Liver (tissue), 9 donors: ENCODE measurements around the gene MINAR2. TPM values are rescaled to one million over a fixed set of nuclear protein-coding genes. Genes with fewer than 3 reads are reported as not detected.

ENCODE experiments used
- DNase-seq: peaks from one replicate; pipeline ENCODE4 v3.0.0-alpha.2; 2017; ENCODE audit warnings: low spot score
- H3K27ac ChIP-seq, 2 donors: one replicate each; pipeline ENCODE4 v1.7.0; 2013; ENCODE audit warnings: inconsistent platforms in 2 of 2, low read length in 2 of 2, control low read depth in 1 of 2, low read depth in 1 of 2, mild to moderate bottlenecking in 1 of 2
- H3K27me3 ChIP-seq, 4 donors: one replicate each; pipeline versions ENCODE4 v1.6.1 to v1.7.0; 2013; ENCODE audit warnings: low read length in 3 of 4, inconsistent platforms in 1 of 4, mild to moderate bottlenecking in 1 of 4, moderate library complexity in 1 of 4; ENCODE audit not compliant: control insufficient read depth in 4 of 4, insufficient read depth in 4 of 4
- H3K36me3 ChIP-seq, 4 donors: one replicate each; pipeline versions ENCODE4 v1.6.1 to v1.7.0; 2013; ENCODE audit warnings: low read length in 3 of 4, mild to moderate bottlenecking in 3 of 4, low read depth in 1 of 4, moderate library complexity in 1 of 4; ENCODE audit not compliant: control insufficient read depth in 4 of 4, insufficient read depth in 3 of 4
- H3K4me1 ChIP-seq, 4 donors: one replicate each; pipeline versions ENCODE4 v1.6.1 to v1.7.0; 2013; ENCODE audit warnings: low read length in 3 of 4, mild to moderate bottlenecking in 3 of 4, moderate library complexity in 1 of 4; ENCODE audit not compliant: control insufficient read depth in 4 of 4, insufficient read depth in 4 of 4
- H3K4me3 ChIP-seq, 3 donors: one replicate each; pipeline versions ENCODE4 v1.6.1 to v1.7.0; 2013; ENCODE audit warnings: low read length in 3 of 3, control low read depth in 1 of 3, low read depth in 1 of 3, mild to moderate bottlenecking in 1 of 3
- H3K9ac ChIP-seq, 2 donors: one replicate each; pipeline ENCODE4 v1.7.0; 2013; ENCODE audit warnings: low read length in 2 of 2, mild to moderate bottlenecking in 2 of 2, moderate library complexity in 2 of 2, control low read depth in 1 of 2, low read depth in 1 of 2
- H3K9me3 ChIP-seq, 4 donors: one replicate each; pipeline versions ENCODE4 v1.6.1 to v1.7.0; 2013; ENCODE audit warnings: low read length in 3 of 4; ENCODE audit not compliant: control insufficient read depth in 4 of 4
- EGR1 ChIP-seq, 2 donors: IDR thresholded peaks; 2 replicates each; pipeline ENCODE4 v1.6.1; 2016 to 2018; ENCODE audit warnings: antibody characterized with exemption in 2 of 2, low read depth in 2 of 2
- FOXA1 ChIP-seq: IDR thresholded peaks from 2 replicates; pipeline ENCODE4 v1.6.1; 2016; ENCODE audit warnings: antibody characterized with exemption
- GABPA ChIP-seq, 2 donors: IDR thresholded peaks in 1 of 2; conservative IDR thresholded peaks in 1 of 2; 2 replicates each; pipeline ENCODE4 v1.6.1; 2016; ENCODE audit warnings: antibody characterized with exemption in 2 of 2, mild to moderate bottlenecking in 1 of 2, moderate library complexity in 1 of 2
- HNF4A ChIP-seq, 2 donors: conservative IDR thresholded peaks; 2 replicates each; pipeline ENCODE4 v1.6.1; 2016; ENCODE audit warnings: antibody characterized with exemption in 2 of 2, mild to moderate bottlenecking in 2 of 2
- NR2F2 ChIP-seq: IDR thresholded peaks from 2 replicates; pipeline ENCODE4 v1.6.1; 2016; ENCODE audit warnings: antibody characterized with exemption
- RAD21 ChIP-seq, 2 donors: IDR thresholded peaks; 2 replicates each; pipeline ENCODE4 v1.6.1; 2016; ENCODE audit warnings: antibody characterized with exemption in 2 of 2, mild to moderate bottlenecking in 2 of 2
- RXRA ChIP-seq, 2 donors: IDR thresholded peaks; 2 replicates each; pipeline ENCODE4 v1.6.1; 2017 to 2018; ENCODE audit warnings: antibody characterized with exemption in 2 of 2, mild to moderate bottlenecking in 1 of 2
- SP1 ChIP-seq: IDR thresholded peaks from 2 replicates; pipeline ENCODE4 v1.6.1; 2018; ENCODE audit warnings: antibody characterized with exemption, mild to moderate bottlenecking
- TAF1 ChIP-seq: conservative IDR thresholded peaks from 2 replicates; pipeline ENCODE4 v1.6.1; 2016; ENCODE audit warnings: antibody characterized with exemption, mild to moderate bottlenecking
- YY1 ChIP-seq: IDR thresholded peaks from 2 replicates; pipeline ENCODE4 v1.6.1; 2016; ENCODE audit warnings: antibody characterized with exemption, mild to moderate bottlenecking
- WGBS: extraction: QIAGEN DNeasy Blood & Tissue Kit; methylation state at CpG from one replicate; pipeline ENCODE4 v1.1.7; 2013; 5-methylcytosine and 5-hydroxymethylcytosine counted together
- polyA plus RNA-seq, 2 donors: library from polyadenylated mRNA; stranded (reverse) in 1 of 2; unstranded in 1 of 2; fragments of 200-250 nt in 1 of 2; fragments of >200 nt in 1 of 2; fragmentation: Nextera tagmentation in 1 of 2; extraction: Ambion mirVana in 1 of 2; gene quantifications; one replicate each; pipeline versions ENCODE4 v1.2.1 to v1.2.3, GENCODE V29; 2013 to 2015
- total RNA-seq, 2 donors: library from RNA; depleted of rRNA; stranded (reverse); fragments of >200 nt; gene quantifications; one replicate each; pipeline ENCODE4 v1.2.3, GENCODE V29; 2014
- TF ChIP-seq, protein P1 (sequence below): IDR thresholded peaks from 2 replicates; pipeline ENCODE4 v1.6.1; 2016; ENCODE audit warnings: antibody characterized with exemption, mild to moderate bottlenecking
- TF ChIP-seq, protein P2 (sequence below): IDR thresholded peaks from 2 replicates; pipeline ENCODE4 v1.6.1; 2016; ENCODE audit warnings: antibody characterized with exemption
- TF ChIP-seq, protein P3 (sequence below): IDR thresholded peaks from 2 replicates; pipeline ENCODE4 v1.6.1; 2016; ENCODE audit warnings: antibody characterized with exemption
- donor health status: healthy.
- donor health status: healthy.
- donor health status: healthy.
- donor health status: healthy.
- donor health status: healthy.

Gene MINAR2
- total and polyA plus RNA-seq, 4 donors: not detected

DNA sequence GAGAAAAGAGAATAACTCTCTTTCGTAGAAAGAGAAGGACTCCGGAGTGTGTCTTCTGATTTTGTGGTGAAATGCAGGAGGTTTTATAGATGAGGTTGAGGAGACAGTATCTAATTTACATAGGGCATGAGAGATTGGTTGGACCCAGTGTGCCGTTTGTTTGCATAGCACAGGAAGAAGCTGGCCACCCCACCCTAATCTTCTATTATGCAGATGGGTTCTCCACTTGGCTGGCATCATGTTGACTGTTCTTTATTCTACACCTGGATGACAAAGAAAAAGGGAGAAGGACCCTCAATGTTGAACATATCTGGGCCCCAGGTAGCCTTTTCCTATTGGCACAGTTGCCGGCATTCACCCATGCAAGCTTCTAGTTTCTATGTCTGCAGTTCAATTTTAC is 23.2 kb upstream of the MINAR2 start:
- TF ChIP-seq TAF1 (no peak), YY1 (no peak), RAD21 (IDR thresholded peaks at IDR 0.05) (no peak), NR2F2 (no peak), FOXA1 (no peak), GABPA (IDR thresholded peaks at IDR 0.05 in 1 of 2, conservative IDR thresholded peaks at IDR 0.05 in 1 of 2) (no peak), SP1 (no peak)
- TF ChIP-seq, protein P1, sequence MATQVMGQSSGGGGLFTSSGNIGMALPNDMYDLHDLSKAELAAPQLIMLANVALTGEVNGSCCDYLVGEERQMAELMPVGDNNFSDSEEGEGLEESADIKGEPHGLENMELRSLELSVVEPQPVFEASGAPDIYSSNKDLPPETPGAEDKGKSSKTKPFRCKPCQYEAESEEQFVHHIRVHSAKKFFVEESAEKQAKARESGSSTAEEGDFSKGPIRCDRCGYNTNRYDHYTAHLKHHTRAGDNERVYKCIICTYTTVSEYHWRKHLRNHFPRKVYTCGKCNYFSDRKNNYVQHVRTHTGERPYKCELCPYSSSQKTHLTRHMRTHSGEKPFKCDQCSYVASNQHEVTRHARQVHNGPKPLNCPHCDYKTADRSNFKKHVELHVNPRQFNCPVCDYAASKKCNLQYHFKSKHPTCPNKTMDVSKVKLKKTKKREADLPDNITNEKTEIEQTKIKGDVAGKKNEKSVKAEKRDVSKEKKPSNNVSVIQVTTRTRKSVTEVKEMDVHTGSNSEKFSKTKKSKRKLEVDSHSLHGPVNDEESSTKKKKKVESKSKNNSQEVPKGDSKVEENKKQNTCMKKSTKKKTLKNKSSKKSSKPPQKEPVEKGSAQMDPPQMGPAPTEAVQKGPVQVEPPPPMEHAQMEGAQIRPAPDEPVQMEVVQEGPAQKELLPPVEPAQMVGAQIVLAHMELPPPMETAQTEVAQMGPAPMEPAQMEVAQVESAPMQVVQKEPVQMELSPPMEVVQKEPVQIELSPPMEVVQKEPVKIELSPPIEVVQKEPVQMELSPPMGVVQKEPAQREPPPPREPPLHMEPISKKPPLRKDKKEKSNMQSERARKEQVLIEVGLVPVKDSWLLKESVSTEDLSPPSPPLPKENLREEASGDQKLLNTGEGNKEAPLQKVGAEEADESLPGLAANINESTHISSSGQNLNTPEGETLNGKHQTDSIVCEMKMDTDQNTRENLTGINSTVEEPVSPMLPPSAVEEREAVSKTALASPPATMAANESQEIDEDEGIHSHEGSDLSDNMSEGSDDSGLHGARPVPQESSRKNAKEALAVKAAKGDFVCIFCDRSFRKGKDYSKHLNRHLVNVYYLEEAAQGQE: no peak
- TF ChIP-seq, protein P2, sequence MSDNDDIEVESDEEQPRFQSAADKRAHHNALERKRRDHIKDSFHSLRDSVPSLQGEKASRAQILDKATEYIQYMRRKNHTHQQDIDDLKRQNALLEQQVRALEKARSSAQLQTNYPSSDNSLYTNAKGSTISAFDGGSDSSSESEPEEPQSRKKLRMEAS: no peak
- TF ChIP-seq, protein P3, sequence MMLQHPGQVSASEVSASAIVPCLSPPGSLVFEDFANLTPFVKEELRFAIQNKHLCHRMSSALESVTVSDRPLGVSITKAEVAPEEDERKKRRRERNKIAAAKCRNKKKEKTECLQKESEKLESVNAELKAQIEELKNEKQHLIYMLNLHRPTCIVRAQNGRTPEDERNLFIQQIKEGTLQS: no peak
- Histone ChIP-seq H3K9ac (no peak overlapping the region), H3K27me3 (no peaks in the 10 kb centered on the region), H3K36me3 (no peaks in the 10 kb centered on the region), H3K4me1 (no peaks in the 10 kb centered on the region), H3K9me3 (no peaks in the 10 kb centered on the region), H3K27ac (no peak overlapping the region), H3K4me3 (no peak overlapping the region)
- no peak for DNase-seq
- 86% methylated on average over 4 of the region's 4 CpGs for WGBS

DNA sequence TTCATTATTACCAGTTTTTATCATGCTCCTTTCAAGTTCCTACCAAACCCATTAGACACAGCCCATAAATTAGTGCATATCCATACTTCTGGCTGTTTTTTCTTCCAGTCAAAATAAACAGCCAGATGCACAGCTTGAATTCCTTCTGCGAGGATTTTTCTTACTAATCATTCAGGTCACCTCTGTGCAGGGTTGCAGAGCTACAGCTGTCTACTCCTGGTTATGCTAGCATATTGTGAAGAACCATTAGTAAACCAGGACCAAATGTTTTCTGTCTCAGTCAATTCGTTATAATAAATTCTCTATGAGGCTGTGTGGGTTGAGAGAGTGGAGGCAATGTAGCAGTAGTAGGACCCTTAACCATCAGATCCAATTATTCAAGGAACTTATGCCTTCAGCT is 8.1 kb upstream of the MINAR2 start:
- Histone ChIP-seq H3K9me3 (no peaks in the 10 kb centered on the region), H3K4me3 (no peak overlapping the region), H3K27me3 (peaks cover 0 to 4% (median 0%) of the 10 kb centered on the region in 4 donors), H3K36me3 (no peaks in the 10 kb centered on the region), H3K27ac (no peak overlapping the region), H3K9ac (no peak overlapping the region), H3K4me1 (no peaks in the 10 kb centered on the region)
- WGBS: 63% methylated on average over 2 of the region's 2 CpGs
- no peak for DNase-seq
- TF ChIP-seq, protein P2: no peak
- TF ChIP-seq, protein P1: no peak
- TF ChIP-seq EGR1 (IDR thresholded peaks at IDR 0.05; ENCODE audit: low read depth in 2 of 2) (no peak), RXRA (IDR thresholded peaks at IDR 0.05) (no peak), HNF4A (conservative IDR thresholded peaks at IDR 0.05) (no peak), YY1 (no peak)
